ENCODE results near the gene CSAD.
"Not testable (repeated sequence)": the region's sequence is repeated elsewhere in the genome, so short reads cannot be mapped to it uniquely, and the experiment has no call there.

CSAD gene

GRCh38 chr12:53218551-53219291 is 38.0 kb upstream of the CSAD start:
- DNase-seq = no peak

GRCh38 chr12:53217931-53218307 is 37.2 kb upstream of the CSAD start:
- no peak for DNase-seq

- peak; percentile 47 for DNase-seq
Observed at GRCh38 chr12:53217051-53217930, 36.6 kb upstream of the CSAD start.

- DNase-seq = no peak
Observed at GRCh38 chr12:53215497-53215896, 34.8 kb upstream of the CSAD start.

- no peak for DNase-seq
Observed at GRCh38 chr12:53214687-53215455, 34.1 kb upstream of the CSAD start.

- DNase-seq = no peak
Observed at GRCh38 chr12:53214221-53214620, 33.5 kb upstream of the CSAD start.

GRCh38 chr12:53213348-53213747 is 32.6 kb upstream of the CSAD start:
- peak; percentile 85 for DNase-seq

GRCh38 chr12:53212931-53213330 is 32.2 kb upstream of the CSAD start:
- no peak for DNase-seq

- no peak for DNase-seq
Observed at GRCh38 chr12:53211476-53212381, 31.0 kb upstream of the CSAD start.

- no peak for DNase-seq
Observed at GRCh38 chr12:53210843-53211242, 30.1 kb upstream of the CSAD start.

- DNase-seq = no peak
Observed at GRCh38 chr12:53208877-53209463, 28.2 kb upstream of the CSAD start.

- DNase-seq = no peak
Observed at GRCh38 chr12:53208435-53208834, 27.7 kb upstream of the CSAD start.

GRCh38 chr12:53207042-53207441 is 26.3 kb upstream of the CSAD start, which contains the start of gene ITGB7:
Gene ITGB7 (minus strand): TSS chr12:53207251. CDS start chr12:53200443, 6,808 bp downstream.
- DNase-seq = peak; percentile 77

- peak; percentile 62 for DNase-seq
Observed at GRCh38 chr12:53205747-53206419, 25.2 kb upstream of the CSAD start.

- DNase-seq = no peak
Observed at GRCh38 chr12:53204351-53204750, 23.6 kb upstream of the CSAD start.

- DNase-seq = not testable (repeated sequence)
Observed at GRCh38 chr12:53202316-53202715, 21.6 kb upstream of the CSAD start.

GRCh38 chr12:53201639-53202038 is 20.9 kb upstream of the CSAD start:
- no peak for DNase-seq

- no peak for DNase-seq
Observed at GRCh38 chr12:53201177-53201541, 20.4 kb upstream of the CSAD start.

- DNase-seq = no peak
Observed at GRCh38 chr12:53200458-53201176, 19.9 kb upstream of the CSAD start.

GRCh38 chr12:53200107-53200457 is 19.4 kb upstream of the CSAD start:
- no peak for DNase-seq

- DNase-seq = no peak
Observed at GRCh38 chr12:53199700-53200099, 19.0 kb upstream of the CSAD start.
